PFSK-1 (cell line): Measurements from ENCODE around the gene ULBP3.

ENCODE experiments used
- FOXP2 ChIP-seq: optimal IDR thresholded peaks from 2 replicates; pipeline ENCODE3; 2011; ENCODE audit warnings: borderline replicate concordance, control low read depth, inconsistent platforms; ENCODE audit not compliant: insufficient read depth; ENCODE audit errors: extremely low read length, extremely low read depth
- POLR2AphosphoS5 ChIP-seq: IDR thresholded peaks from 2 replicates; pipeline ENCODE4 v1.6.1; 2012; ENCODE audit warnings: low read depth, mild to moderate bottlenecking, control low read depth, low read length, moderate library complexity
- REST ChIP-seq, 2 experiments: IDR thresholded peaks; 2 replicates each; pipeline versions ENCODE4 v1.6.1 to v1.8.0; 2011 to 2012; ENCODE audit warnings: low read depth in 2 of 2, low read length in 2 of 2, control low read depth in 1 of 2, inconsistent platforms in 1 of 2, mild to moderate bottlenecking in 1 of 2, moderate library complexity in 1 of 2; ENCODE audit not compliant: insufficient read depth in 1 of 2
- SIN3A ChIP-seq: IDR thresholded peaks from 2 replicates; pipeline ENCODE4 v1.6.1; 2012; ENCODE audit warnings: mild to moderate bottlenecking, low read length, moderate library complexity, borderline replicate concordance; ENCODE audit not compliant: insufficient read depth
- TAF1 ChIP-seq: IDR thresholded peaks from 2 replicates; pipeline ENCODE4 v1.6.1; 2012; ENCODE audit warnings: low read length, control low read depth, borderline replicate concordance; ENCODE audit not compliant: insufficient read depth

GRCh38 chr6:150078788-150079187 is 9.9 kb upstream of the ULBP3 start:
- TF ChIP-seq REST (IDR thresholded peaks at IDR 0.05; ENCODE audit: insufficient read depth in 1 of 2, low read depth in 2 of 2, low read length in 2 of 2) (no peak), SIN3A (no peak), POLR2AphosphoS5 (no peak), TAF1 (no peak), FOXP2 (no peak)
